NCI-H510A treated with DMSO at 0.1 percent for 48 hours (cell line): ENCODE data around the gene TNFSF13B.
"Not testable (repeated sequence)": the region's sequence is repeated elsewhere in the genome, so short reads cannot be mapped to it uniquely, and the experiment has no call there.

Experiments
- DNase-seq: peaks from one replicate; lab custom pipeline; 2025; lab: John Stamatoyannopoulos, UW

The TNFSF13B gene

GRCh38 chr13:108281901-108282300, 12.4 kb downstream of the TNFSF13B start:
- no peak for DNase-seq

- no peak for DNase-seq
These were observed 13.6 kb downstream of the TNFSF13B start for GRCh38 chr13:108283110-108283509.

- DNase-seq = no peak
These were observed 19.2 kb downstream of the TNFSF13B start for GRCh38 chr13:108288741-108289140.

GRCh38 chr13:108289819-108290218, 20.3 kb downstream of the TNFSF13B start:
- DNase-seq = no peak

GRCh38 chr13:108297114-108297513, 27.6 kb downstream of the TNFSF13B start:
- DNase-seq = no peak

GRCh38 chr13:108302279-108302678, 32.8 kb downstream of the TNFSF13B start:
- DNase-seq = no peak

GRCh38 chr13:108304170-108305016, 34.9 kb downstream of the TNFSF13B start:
- no peak for DNase-seq

GRCh38 chr13:108305655-108306054, 36.1 kb downstream of the TNFSF13B start:
- DNase-seq = no peak

GRCh38 chr13:108306860-108307259, 37.3 kb downstream of the TNFSF13B start:
- DNase-seq = no peak

- not testable (repeated sequence) for DNase-seq
These were observed 42.1 kb downstream of the TNFSF13B start for GRCh38 chr13:108311596-108311995.

- no peak for DNase-seq
These were observed 43.9 kb downstream of the TNFSF13B start for GRCh38 chr13:108313382-108313781.

GRCh38 chr13:108315273-108315672, 45.8 kb downstream of the TNFSF13B start:
- DNase-seq = no peak

- DNase-seq = no peak
These were observed 46.5 kb downstream of the TNFSF13B start for GRCh38 chr13:108315991-108316390.

GRCh38 chr13:108316413-108316812, 46.9 kb downstream of the TNFSF13B start:
- no peak for DNase-seq

GRCh38 chr13:108322206-108322824, 52.8 kb downstream of the TNFSF13B start:
- peak; percentile 45 for DNase-seq

- DNase-seq = no peak
These were observed 53.5 kb downstream of the TNFSF13B start for GRCh38 chr13:108323031-108323430.

- DNase-seq = no peak
These were observed 56.3 kb downstream of the TNFSF13B start for GRCh38 chr13:108325863-108326262.

GRCh38 chr13:108326309-108326708, 56.8 kb downstream of the TNFSF13B start:
- DNase-seq = peak; percentile 58

- DNase-seq = no peak
These were observed 59.3 kb downstream of the TNFSF13B start for GRCh38 chr13:108328848-108329247.

GRCh38 chr13:108332791-108333190, 63.3 kb downstream of the TNFSF13B start:
- no peak for DNase-seq

- DNase-seq = peak; percentile 60
These were observed 73.1 kb downstream of the TNFSF13B start for GRCh38 chr13:108342369-108343289.

GRCh38 chr13:108345016-108345415, 75.5 kb downstream of the TNFSF13B start:
- no peak for DNase-seq
